ENCODE results near the gene CCNY. TPM values are rescaled to one million over a fixed set of nuclear protein-coding genes. Genes with fewer than 3 reads are reported as not detected.

Gene CCNY
- total and polyA plus RNA-seq, 8 donors = 60.9 to 87.6 (median 81.7) TPM

- Histone ChIP-seq H3K27me3 (no peaks in the 10 kb centered on the region), H3K36me3 (no peaks in the 10 kb centered on the region), H3K4me3 (no peak overlapping the region), H3K4me1 (peaks cover 4 to 57% of the 10 kb centered on the region in 2 donors), H3K27ac (no peak overlapping the region), H3K9me3 (no peaks in the 10 kb centered on the region)
- intact Hi-C loops (cut with DNase I) = no loop called here
- TF ChIP-seq CTCF (IDR thresholded peaks at IDR 0.05) = no peak
- ATAC-seq (no peak), DNase-seq (no peak)
Observed at GRCh38 chr10:35456153-35456720, 119.9 kb downstream of the CCNY start.

GRCh38 chr10:35456784-35457183 is 120.5 kb downstream of the CCNY start:
- intact Hi-C loops (cut with DNase I) = no loop called here
- no peak for DNase-seq
- Histone ChIP-seq H3K4me3 (no peak overlapping the region), H3K27ac (no peak overlapping the region), H3K36me3 (no peaks in the 10 kb centered on the region), H3K9me3 (no peaks in the 10 kb centered on the region), H3K4me1 (peaks cover 4 to 57% of the 10 kb centered on the region in 2 donors), H3K27me3 (no peaks in the 10 kb centered on the region)
- TF ChIP-seq CTCF (IDR thresholded peaks at IDR 0.05) = no peak
- no peak for ATAC-seq

GRCh38 chr10:35458500-35459448 is 122.5 kb downstream of the CCNY start:
- intact Hi-C loops (cut with DNase I) = no loop called here
- Histone ChIP-seq H3K4me1 (peaks cover 12 to 55% of the 10 kb centered on the region in 2 donors), H3K36me3 (no peaks in the 10 kb centered on the region), H3K27ac (no peak overlapping the region), H3K9me3 (no peaks in the 10 kb centered on the region), H3K27me3 (no peaks in the 10 kb centered on the region), H3K4me3 (no peak overlapping the region)
- DNase-seq = no peak
- ATAC-seq = no peak
- TF ChIP-seq CTCF (IDR thresholded peaks at IDR 0.05) = no peak

GRCh38 chr10:35459449-35459847 is 123.1 kb downstream of the CCNY start:
- TF ChIP-seq CTCF (IDR thresholded peaks at IDR 0.05) = no peak
- intact Hi-C loops (cut with DNase I) = no loop called here

GRCh38 chr10:35460852-35461460 is 124.6 kb downstream of the CCNY start:
- Histone ChIP-seq H3K9me3 (no peaks in the 10 kb centered on the region), H3K27ac (peak overlapping the region in 1 of 2 donors; percentile 20), H3K4me1 (peaks cover 17 to 56% of the 10 kb centered on the region in 2 donors), H3K36me3 (no peaks in the 10 kb centered on the region), H3K27me3 (no peaks in the 10 kb centered on the region), H3K4me3 (no peak overlapping the region)
- no peak for DNase-seq
- no peak for TF ChIP-seq CTCF (IDR thresholded peaks at IDR 0.05)
- intact Hi-C loops (cut with DNase I) = no loop called here
- no peak for ATAC-seq

More at GRCh38 chr10:35459449-35459847, 123.1 kb downstream of the CCNY start:
- ATAC-seq = no peak
- no peaks in the 10 kb centered on the region for H3K36me3 ChIP-seq
- peaks cover 10 to 55% of the 10 kb centered on the region in 2 donors for H3K4me1 ChIP-seq
- no peaks in the 10 kb centered on the region for H3K9me3 ChIP-seq
- DNase-seq = no peak
- no peak overlapping the region for H3K4me3 ChIP-seq
- no peak overlapping the region for H3K27ac ChIP-seq
- no peaks in the 10 kb centered on the region for H3K27me3 ChIP-seq
